ENCODE results near the gene SPOCK1. TPM values are rescaled to one million over a fixed set of nuclear protein-coding genes. Genes with fewer than 3 reads are reported as not detected.

The SPOCK1 gene
- total and polyA plus RNA-seq, 7 donors: 4.2 to 52.7 (median 16.0) TPM

- Histone ChIP-seq H3K36me3 (ENCODE audit: insufficient read depth in 1 of 2, low read depth in 1 of 2) (no peaks in the 10 kb centered on the region), H3K27me3 (ENCODE audit: insufficient read depth in 3 of 3, low read length in 2 of 3) (no peaks in the 10 kb centered on the region), H3K4me3 (no peak overlapping the region), H3K4me1 (no peaks in the 10 kb centered on the region), H3K9me3 (no peaks in the 10 kb centered on the region), H3K27ac (no peak overlapping the region)
- TF ChIP-seq CTCF (IDR thresholded peaks at IDR 0.05): no peak
- DNase-seq: no peak
- no peak for ATAC-seq
- 74 to 84% (median 75%) methylated on average over 3 of the region's 3 CpGs for WGBS, 3 donors
- intact Hi-C loops (cut with DNase I): loop anchor here in 1 of 2 donors (10.0 kb wide), 1 partner anchor 246 kb away; no protein-coding TSS in a partner anchor
Measured at GRCh38 chr5:137051161-137051560, 448.0 kb downstream of the SPOCK1 start.

- intact Hi-C loops (cut with DNase I): no loop called here
- H3K4me1 ChIP-seq: no peaks in the 10 kb centered on the region
Measured at GRCh38 chr5:137040641-137041340, 458.3 kb downstream of the SPOCK1 start.

GRCh38 chr5:137040024-137040423 is 459.1 kb downstream of the SPOCK1 start:
- Histone ChIP-seq H3K36me3 (ENCODE audit: insufficient read depth in 1 of 2, low read depth in 1 of 2) (no peaks in the 10 kb centered on the region), H3K9me3 (peaks cover 3% of the 10 kb centered on the region), H3K27ac (no peak overlapping the region), H3K4me1 (no peaks in the 10 kb centered on the region), H3K4me3 (no peak overlapping the region), H3K27me3 (ENCODE audit: insufficient read depth in 3 of 3, low read length in 2 of 3) (no peaks in the 10 kb centered on the region)
- WGBS, 3 donors: 71 to 79% (median 78%) methylated on average over 4 of the region's 4 CpGs
- DNase-seq (no peak), ATAC-seq (no peak)
- intact Hi-C loops (cut with DNase I): no loop called here
- TF ChIP-seq CTCF (IDR thresholded peaks at IDR 0.05): no peak

More at GRCh38 chr5:137040641-137041340, 458.3 kb downstream of the SPOCK1 start:
- 39 to 47% (median 42%) methylated on average over 1 of the region's 1 CpG for whole genome bisulfite sequencing, 3 donors
- H3K36me3 ChIP-seq (ENCODE audit: insufficient read depth in 1 of 2, low read depth in 1 of 2): no peaks in the 10 kb centered on the region
- H3K4me3 ChIP-seq: no peak overlapping the region
- H3K27me3 ChIP-seq (ENCODE audit: insufficient read depth in 3 of 3, low read length in 2 of 3): no peaks in the 10 kb centered on the region
- no peak overlapping the region for H3K27ac ChIP-seq
- peaks cover 3% of the 10 kb centered on the region for H3K9me3 ChIP-seq
- no peak for DNase-seq
- no peak for TF ChIP-seq CTCF (IDR thresholded peaks at IDR 0.05)
- no peak for ATAC-seq

GRCh38 chr5:137037848-137038247 is 461.3 kb downstream of the SPOCK1 start:
- Histone ChIP-seq H3K27ac (no peak overlapping the region), H3K9me3 (no peaks in the 10 kb centered on the region), H3K36me3 (ENCODE audit: insufficient read depth in 1 of 2, low read depth in 1 of 2) (no peaks in the 10 kb centered on the region), H3K27me3 (ENCODE audit: insufficient read depth in 3 of 3, low read length in 2 of 3) (no peaks in the 10 kb centered on the region), H3K4me3 (no peak overlapping the region), H3K4me1 (no peaks in the 10 kb centered on the region)
- DNase-seq (no peak), ATAC-seq (no peak)
- 48 to 65% (median 61%) methylated on average over 2 of the region's 2 CpGs for WGBS, 3 donors
- TF ChIP-seq CTCF (IDR thresholded peaks at IDR 0.05): no peak
- intact Hi-C loops (cut with DNase I): no loop called here

- Histone ChIP-seq H3K4me1 (no peaks in the 10 kb centered on the region), H3K36me3 (ENCODE audit: insufficient read depth in 1 of 2, low read depth in 1 of 2) (no peaks in the 10 kb centered on the region), H3K27me3 (ENCODE audit: insufficient read depth in 3 of 3, low read length in 2 of 3) (no peaks in the 10 kb centered on the region), H3K9me3 (no peaks in the 10 kb centered on the region), H3K4me3 (no peak overlapping the region), H3K27ac (no peak overlapping the region)
- DNase-seq (no peak), ATAC-seq (no peak)
- intact Hi-C loops (cut with DNase I): no loop called here
- 16 to 25% (median 22%) methylated on average over 7 of the region's 7 CpGs for WGBS, 3 donors
- no peak for TF ChIP-seq CTCF (IDR thresholded peaks at IDR 0.05)
Measured at GRCh38 chr5:137036640-137037039, 462.5 kb downstream of the SPOCK1 start.
